NT2/D1 (cell line): ENCODE results near the gene DYRK1B.

ENCODE experiments used
- SUZ12 ChIP-seq: IDR thresholded peaks from 2 replicates; pipeline ENCODE4 v1.6.1; 2011; ENCODE audit not compliant: insufficient read length, insufficient read depth; ENCODE audit errors: extremely low read depth
- YY1 ChIP-seq: IDR thresholded peaks from 2 replicates; pipeline ENCODE4 v1.6.1; 2011; ENCODE audit not compliant: insufficient read length, insufficient read depth

GRCh38 chr19:39778763-39779162 lies 55.2 kb downstream of the DYRK1B start, which contains the start of gene LEUTX:
- TF ChIP-seq SUZ12 (no peak), YY1 (no peak)
